Dedifferentiated amniotic fluid mesenchymal stem cell (primary cell): ENCODE measurements around the gene NRXN3.
"Not testable (repeated sequence)": the region's sequence is repeated elsewhere in the genome, so short reads cannot be mapped to it uniquely, and the experiment has no call there.

Source experiments
- DNase-seq: peaks from one replicate; pipeline ENCODE4 v3.0.0-alpha.2; 2016; ENCODE audit errors: extremely low spot score

Gene NRXN3

DNA sequence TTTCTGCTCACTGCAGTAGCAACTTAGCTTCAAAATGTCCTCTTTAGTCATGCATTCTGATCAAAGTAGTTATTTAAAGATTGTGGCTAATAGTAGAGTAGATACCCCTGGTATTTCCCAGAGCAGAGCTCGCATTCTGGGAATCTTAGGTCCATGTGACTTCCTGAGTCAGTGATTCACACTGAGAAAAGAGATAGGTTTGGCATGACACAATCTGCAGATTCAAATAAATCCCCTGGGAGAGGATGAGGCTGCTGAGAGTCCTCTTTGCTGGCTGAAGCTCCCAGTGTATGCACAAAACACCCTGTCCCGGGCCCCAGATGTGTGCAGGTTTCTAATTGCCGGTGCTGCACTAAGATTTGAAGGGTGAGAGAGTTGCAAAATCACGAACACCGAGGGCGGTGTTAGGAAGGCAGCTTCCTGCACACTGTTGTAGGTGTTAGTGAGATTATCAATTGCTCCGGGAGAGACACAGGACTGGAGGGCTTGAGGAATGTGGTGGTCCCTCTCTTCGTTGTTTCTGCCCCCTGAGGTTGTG is 233.2 kb downstream of the NRXN3 start:
- DNase-seq: no peak

DNA sequence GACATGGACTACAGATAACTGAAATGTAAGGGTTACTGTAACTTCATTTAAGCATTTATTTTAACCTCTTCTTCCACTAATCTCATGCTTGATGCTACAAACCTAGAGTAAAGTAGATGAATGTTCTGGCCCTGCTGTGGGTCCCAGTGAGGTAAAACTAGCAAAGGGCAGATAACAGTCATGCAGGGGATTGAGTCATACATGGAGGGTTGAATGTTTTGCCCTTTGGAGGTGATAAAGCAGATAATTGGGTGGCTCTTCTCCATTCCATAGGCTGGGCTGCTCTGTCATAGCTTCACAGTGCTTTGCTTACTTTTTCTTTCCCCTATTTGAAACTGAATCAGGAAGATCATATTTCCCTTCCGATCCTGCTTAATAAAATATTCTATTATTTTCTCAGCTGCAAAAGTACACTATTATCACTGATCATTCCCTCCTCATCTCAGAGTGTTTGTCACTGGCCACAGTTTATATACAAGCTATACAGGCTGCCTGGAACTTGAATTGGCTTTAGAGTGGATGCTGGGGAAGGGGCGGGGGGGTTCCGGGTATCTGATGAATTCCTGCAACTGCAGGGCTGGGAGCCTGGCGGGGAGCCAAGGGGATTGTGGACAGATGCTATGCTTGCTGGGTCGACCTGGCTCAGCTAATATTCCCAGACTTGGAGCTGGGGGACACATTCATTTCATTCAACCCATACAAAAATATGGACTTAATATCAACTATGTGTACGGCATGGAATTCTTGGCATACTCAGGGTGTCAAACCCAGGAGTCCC is 235.1 kb downstream of the NRXN3 start:
- no peak for DNase-seq

DNA sequence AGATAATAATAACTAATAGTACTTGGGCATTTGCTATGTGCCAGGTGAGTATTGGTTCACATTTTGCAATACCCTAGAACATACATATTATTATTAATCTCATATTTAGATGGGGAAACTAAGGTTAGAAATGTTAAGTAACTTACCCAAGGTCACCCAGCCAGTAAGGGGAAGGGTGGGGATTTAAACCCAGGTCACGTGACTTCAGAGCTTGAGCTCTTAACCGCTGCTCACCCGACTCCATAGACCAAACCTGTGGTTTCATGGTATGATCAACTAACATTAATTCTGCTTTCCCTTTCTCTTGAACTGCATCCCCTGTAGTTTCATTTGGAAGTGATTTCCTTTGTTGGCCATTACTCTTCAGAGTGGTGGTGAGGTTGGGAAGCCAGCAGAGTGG is 242.3 kb downstream of the NRXN3 start:
- DNase-seq: no peak

DNA sequence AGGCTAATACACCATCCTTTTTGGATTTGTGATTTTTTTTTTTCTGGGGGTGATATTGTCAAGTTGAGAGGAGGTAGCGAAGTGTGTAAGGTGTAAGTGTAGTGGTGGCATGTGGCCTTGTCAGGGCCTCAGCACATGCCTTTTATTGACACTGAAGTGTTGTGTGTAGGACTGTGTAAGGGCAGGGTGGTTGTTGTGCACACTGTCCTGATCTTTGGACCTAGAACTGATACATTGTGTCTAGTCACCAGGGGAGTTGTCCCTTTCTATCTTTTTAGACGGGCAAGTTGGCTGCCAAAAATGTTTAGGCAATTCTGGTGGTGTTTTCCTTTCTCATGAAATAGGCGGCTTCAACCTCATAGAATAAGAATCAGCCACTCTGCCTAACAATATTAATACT is 244.0 kb downstream of the NRXN3 start:
- DNase-seq: no peak

DNA sequence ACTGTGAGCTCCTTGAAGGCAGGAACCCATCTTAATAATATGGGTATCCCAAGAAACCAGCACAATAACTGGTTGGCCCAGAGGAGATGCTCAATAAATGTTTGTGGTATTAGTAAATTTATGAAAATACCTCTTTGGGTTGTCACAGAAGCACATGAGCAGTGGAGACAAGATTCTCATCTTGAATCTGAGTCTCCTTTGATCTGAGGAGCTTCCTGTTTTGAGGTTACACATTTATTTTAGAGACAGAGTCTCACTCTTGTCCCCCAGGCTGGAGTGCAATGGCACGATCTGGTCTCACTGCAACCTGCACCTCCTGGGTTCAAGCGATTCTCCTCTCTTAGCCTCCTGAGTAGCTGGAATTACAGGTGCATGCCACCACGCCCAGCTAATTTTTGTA is 247.4 kb downstream of the NRXN3 start:
- DNase-seq: no peak

DNA sequence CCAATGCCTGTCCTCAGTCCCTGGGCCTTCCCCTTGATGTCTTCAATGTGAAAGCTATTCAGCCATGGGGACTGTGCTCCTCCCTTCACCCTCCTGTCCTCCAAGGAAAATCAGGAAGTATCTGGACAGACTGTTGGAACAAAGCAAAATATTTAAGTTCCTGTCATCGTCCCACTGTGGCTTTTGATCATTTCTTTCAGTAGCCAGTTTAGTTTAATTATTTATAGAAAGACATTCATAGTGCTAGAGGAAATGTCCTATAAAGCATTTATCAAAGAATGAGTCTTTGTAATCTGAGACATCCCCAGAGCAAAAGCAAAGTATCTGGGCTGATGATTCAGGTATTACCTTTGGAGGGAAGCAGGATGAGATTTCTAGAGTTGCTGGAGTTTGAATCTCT is 254.1 kb downstream of the NRXN3 start:
- no peak for DNase-seq

DNA sequence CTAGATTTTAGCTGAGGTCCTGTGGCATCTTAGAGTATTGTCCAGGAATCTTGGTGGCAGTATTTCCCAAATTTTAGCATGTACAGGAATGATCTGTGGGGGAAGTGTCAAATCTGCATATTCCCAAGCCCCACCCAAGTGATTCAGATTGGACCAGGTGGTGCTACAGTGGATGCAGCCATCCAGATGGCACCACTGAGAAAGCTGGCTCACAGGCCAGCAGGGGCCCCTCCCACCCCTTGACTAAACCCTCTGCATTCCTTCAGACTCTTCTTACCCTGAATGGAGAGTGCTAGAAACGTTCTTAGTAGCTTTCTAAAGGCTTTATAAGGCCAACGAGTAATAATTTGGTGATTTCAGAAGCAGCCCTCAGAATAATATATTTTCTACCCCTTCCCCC is 255.2 kb downstream of the NRXN3 start:
- DNase-seq: no peak

DNA sequence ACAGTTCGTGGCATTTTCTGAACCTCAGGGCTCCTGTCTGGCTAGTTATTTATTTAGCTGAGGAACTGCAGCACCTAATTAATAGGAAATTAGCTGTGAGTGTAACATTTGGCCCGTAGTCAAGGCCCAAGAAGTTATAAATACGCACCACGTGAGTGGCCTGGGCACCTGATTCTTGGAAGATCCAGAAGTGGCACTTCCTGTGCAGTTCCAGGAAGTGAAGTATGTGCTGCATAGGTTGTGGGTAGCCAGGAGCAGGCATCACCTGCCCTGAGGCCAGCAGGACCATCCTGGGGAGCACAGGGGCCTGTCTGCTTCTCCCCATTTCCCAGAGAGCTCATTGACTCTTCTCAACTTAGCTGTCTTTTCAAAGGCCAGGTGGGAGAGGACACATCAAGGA is 255.6 kb downstream of the NRXN3 start:
- no peak for DNase-seq

DNA sequence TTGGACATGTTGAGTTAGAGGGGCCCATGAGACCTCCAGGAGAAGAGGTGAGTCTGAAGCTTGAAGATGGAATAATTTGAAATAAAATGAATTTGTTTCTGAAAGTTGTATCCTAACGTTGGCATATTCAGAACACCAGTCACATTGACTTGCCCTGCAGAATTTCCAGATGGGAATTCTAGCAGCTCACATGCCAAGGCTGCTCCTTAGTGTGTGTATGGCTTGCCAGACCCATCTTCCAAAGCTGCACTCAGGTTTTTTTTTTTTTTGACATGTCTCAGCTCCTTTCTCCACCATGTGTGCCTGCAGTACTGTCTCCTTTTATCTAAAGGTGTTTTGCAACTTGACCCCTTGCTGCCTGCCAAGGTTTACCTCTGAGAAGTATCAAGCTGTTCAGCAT is 261.9 kb downstream of the NRXN3 start:
- DNase-seq: no peak

DNA sequence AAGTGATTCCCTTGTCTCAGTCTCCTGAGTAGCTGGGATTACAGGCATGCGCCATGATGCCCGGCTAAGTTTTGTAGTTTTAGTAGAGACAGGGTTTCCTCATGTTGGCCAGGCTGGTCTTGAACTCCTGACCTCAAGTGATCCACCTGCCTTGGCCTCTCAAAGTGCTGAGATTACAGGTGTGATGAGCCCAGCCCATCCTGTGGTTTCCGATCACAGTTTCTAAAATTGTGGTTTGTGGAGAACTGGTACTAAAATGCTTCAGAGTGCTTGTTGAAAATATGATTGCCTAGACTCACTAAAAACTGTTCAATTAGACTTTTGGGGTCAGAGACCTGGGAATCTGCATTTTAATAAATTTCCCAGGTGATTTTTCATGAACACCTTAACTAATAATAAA is 267.3 kb downstream of the NRXN3 start:
- not testable (repeated sequence) for DNase-seq

DNA sequence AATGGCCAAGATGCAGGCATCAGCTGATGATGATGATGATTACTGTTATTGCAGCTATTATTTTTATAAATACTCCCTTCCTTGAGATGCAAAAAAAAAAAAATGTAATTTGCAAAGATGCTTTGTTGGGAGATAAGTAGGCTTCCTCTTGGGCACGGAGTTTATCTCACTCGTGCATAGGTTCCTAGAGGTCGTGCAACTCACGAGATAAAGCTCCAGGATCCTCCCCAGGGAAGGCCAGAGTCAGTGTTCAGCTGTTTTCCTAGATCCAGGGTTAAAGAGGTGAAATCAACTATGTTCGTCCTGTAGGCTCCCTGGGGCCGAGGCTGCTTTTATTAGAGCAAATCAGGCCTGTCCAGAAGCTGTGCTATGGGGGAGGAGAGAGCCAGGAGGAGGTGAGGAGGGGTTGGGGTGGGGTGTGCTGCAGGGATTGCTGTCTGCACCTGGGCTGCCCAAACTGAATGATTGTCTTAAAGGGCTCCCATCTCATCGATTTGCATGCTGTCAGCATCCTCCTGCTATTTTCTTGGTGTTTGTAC is 270.3 kb downstream of the NRXN3 start:
- no peak for DNase-seq

DNA sequence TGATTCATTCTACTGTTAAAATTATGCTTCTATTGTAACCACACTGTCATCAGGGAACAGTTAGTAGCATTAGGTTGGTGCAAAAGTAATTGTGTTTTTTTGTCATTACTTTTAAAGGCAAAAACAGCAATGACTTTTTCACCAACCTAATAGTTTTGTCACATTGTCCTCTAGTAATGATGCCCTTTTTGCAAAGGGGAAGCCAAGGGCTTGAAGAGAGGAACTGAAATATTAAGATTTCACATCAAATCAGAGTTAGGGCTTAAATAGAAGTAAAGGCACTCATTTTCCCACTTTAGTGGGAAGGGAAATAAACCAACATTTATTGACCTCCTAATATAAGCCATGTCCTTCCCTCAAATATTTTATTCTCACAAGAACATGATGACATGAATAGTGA is 273.7 kb downstream of the NRXN3 start:
- no peak for DNase-seq

DNA sequence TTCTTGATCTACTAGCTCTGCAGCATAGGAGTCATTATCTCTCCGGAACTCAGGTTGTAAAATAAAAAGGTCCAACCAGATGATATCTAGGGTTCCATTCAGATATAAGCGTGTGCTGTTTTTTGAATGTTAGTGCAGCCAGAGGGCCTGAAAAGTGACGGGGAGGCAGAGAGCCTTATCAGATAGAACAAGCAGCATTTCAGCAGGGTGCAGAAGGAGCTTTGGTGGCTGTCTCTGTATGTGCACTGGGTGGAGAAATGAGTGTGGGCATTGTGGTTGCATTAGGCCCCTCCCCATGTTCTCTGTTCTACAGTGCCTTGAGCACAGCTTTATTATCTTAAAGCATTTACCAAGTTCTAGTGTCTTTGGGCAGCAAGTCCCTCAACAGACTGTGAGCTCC is 275.1 kb downstream of the NRXN3 start:
- no peak for DNase-seq

DNA sequence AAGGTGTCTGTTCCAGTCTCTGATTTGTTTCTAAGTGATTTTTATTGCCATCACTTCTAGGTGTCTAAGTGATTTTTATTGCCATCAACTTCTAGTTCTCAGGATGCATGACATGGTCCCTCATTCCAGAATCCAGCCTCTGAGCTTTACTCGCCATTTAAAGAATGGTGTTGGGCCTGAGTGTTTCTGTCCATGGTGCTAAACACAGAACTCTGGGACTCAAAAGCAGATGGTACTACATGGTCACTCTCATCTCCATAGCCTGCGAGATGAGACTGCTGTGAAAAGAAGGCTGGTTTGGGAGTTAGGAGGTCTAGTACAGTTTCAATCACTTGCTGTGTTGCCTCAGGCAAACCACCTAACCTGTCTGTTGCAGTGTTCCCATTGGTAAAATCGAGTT is 276.6 kb downstream of the NRXN3 start:
- no peak for DNase-seq

DNA sequence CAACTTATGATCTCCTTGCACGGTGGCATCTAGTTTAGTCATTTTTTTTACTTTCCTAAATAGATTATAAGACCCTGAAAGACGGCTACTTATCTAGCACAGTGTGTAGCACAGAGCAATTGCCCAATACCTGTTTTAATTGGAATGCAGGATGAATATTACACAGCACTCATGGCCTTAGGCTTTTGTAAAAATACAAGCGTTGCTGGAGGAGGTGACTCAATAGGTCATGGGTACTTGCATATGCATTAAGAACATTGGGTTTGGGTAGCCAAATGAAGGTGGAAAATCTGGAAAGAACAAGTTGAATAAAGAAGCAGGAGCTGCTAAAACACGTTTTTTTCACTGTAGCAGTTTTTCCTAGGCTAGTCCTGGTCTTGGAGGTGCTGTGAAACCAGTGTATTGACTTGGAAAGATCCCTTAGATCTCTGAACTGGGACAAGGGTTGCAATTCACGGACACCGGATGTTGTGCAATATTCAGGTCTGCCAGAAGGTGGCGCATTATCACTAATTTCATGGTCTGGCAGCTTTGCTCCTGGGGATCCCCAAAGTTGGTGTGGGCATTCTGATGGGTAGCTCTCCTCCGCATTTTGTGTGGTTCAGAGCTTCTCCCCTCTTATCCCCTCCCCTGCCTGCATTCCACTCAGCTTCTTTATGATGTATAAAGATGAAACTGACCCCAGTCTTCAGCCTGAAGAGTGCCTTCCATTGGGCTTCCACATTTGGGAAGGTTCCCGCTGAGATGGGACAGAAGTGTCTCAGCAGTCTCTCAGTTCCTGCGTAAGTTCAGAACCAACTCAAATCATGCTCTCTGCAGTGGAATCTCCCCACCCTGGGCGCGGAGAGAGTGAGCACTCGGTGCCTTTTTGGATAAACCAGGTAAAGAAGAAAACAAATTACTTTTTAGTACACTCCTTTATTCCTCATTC is 278.3 kb downstream of the NRXN3 start:
- DNase-seq: no peak

DNA sequence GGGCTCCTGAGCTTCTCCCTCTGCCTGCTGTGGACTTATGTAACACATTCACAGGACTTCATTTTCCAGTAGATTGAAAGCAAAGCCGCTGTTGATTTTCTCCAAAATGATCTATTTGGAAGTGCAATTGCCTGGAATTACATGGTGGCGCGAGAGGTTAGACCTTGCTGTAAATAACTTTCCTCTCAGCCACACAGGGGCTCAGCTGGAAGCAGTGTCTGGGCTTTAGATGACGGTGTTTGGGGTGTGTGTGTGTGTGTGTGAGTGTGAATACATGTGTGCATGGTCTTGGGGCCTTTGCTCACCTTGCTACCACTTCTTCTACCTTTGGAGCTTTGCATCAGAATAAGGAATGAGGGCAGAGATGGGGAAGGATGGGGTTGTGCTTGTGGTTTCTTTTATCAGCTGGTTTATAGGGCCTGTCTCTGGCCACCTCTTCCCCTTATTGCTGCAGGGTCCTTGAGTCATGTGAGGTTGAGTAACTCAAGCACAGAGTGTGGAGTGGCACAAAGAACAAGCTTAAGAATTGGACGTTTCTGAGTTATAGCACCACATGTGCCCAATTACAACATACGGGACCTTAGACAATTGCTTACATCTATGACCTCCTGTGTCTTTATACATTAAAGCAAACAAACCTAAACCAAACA is 280.6 kb downstream of the NRXN3 start:
- no peak for DNase-seq

DNA sequence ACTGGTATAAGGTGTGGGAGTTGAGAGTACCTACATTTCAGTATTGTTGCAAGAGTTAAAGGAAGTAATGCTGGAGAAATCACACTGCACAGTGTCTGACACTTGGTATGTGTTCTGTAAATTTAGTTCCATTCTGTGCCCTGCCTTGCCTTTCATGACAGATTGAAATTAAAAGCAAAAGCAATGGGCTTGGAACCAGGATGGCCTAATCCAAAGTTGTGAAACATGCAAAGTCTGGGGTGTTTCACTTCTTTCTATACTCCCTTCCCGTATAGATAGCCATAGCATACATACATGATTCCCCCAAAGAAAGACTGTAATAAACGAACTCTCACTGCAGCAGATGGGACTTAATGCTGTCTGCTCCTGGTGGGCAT is 281.1 kb downstream of the NRXN3 start:
- no peak for DNase-seq

DNA sequence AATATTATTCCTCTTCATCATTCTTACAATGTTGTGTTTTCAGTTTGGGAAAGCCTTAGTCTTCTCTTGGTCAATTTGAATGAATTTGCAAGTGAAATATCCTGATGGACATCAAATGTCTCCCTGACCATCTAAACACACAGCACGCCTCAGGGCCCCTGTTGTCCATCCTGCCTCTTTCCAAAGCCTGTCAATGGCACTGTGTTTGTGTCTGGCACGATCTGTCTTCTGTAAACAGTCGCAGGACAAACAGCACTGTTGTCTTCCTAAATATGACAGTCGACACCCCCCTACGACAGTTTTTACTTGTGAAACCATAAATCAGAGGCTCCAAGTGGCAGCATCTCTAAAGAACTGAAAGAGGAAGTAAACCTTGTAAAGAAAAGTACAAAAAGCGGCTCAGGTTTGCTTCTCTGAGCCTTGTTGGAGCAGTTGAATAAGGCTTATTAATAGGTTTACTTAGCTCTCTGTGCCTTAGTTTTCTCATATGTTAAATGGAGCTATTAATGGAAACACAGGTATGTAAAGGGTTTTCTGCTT is 285.8 kb downstream of the NRXN3 start:
- DNase-seq: no peak

DNA sequence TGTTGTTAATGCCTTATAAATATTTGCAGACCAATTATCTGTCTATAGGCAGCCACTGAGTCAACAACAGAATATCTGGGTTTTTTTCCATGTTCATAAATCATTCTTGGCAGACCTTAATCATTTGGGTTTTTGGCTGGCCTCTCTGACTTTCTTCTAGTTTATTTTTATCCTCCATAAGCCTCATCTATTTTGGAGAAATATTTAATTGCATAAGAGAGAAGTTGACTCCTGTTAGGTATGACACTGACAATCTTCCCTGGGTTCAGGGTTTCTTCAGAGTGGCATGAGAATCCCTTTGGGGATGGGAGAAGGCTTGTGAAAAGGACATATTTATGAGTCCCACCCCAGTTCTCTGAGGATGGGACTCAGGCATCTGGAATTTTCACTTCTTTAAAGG is 299.8 kb downstream of the NRXN3 start:
- DNase-seq: no peak

DNA sequence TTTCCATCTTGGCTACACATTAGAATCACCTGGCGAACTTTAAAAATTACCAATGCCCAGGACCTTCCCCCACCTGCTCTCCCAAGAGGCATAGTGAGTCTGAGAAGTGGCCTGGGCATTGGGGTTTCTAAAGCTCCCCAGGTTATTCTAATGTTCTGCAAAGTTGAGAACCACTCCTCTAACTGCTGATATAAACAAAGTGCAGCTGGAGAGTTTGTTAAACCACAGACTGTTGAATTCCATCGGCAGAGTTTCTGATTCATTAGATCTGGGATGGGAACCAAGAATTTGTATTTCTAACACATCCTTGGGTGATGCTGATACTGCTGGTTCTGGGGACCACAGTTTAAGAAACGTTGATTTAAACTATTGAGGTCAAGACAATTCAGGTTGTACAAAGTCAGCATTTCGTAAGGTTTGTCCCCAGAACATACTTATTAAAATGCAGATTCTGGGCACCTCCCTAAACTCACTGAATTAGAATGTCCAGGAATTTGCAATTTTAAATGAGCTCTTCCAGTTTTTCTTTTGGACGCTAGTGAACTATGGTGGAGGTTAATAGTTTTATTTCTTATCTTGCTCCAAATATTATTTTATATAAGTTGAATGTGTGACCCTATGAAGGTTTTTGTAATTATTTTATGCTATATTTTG is 309.1 kb downstream of the NRXN3 start:
- no peak for DNase-seq

DNA sequence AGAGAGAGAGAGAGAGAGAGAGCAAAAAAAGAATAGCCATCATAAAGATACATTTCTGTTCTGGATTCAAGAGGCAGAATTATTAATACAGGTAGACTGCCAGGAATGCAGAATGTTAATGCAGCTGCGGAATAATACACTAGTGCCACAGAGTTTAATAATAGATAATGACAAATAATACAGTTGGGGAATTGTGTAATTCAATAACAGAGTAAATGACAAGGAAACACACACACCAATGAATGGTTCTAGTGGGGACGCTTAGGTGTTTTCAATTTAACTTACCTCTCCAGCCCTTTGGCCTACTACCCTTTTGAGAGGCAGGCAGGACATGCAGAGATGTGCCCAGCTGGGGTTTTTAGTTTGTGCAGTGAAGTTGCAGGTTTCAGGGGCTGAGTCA is 313.9 kb downstream of the NRXN3 start:
- DNase-seq: no peak
